H1 (cell line): Measurements from ENCODE around the gene GUCY1A2.

Experiments
- CHD2 ChIP-seq: IDR thresholded peaks from 2 replicates; pipeline ENCODE4 v1.6.1; 2012; ENCODE audit warnings: low read length, improper control_type of control experiment
- EZH2 ChIP-seq: fragments of 200-600 bp; sonication (generic); IDR thresholded peaks from 2 replicates; pipeline ENCODE4 v1.7.1; 2012; ENCODE audit warnings: low read depth, mild to moderate bottlenecking, moderate library complexity, low read length, inconsistent platforms; ENCODE audit not compliant: severe bottlenecking
- NRF1 ChIP-seq: IDR thresholded peaks from 2 replicates; pipeline ENCODE4 v1.6.1; 2011; ENCODE audit warnings: mild to moderate bottlenecking, low read depth, low read length, improper control_type of control experiment
- POLR2AphosphoS5 ChIP-seq: IDR thresholded peaks from 2 replicates; pipeline ENCODE4 v1.6.1; 2011; ENCODE audit warnings: low read depth, low read length
- RFX5 ChIP-seq: IDR thresholded peaks from 2 replicates; pipeline ENCODE4 v1.6.1; 2011; ENCODE audit warnings: low read depth, low read length, improper control_type of control experiment, borderline replicate concordance
- RNF2 ChIP-seq: fragments of 200-900, 300-1000 bp; sonication (generic); IDR thresholded peaks from 2 replicates; pipeline ENCODE4 v1.7.1; 2016; ENCODE audit warnings: borderline replicate concordance, low read depth, mild to moderate bottlenecking, antibody characterized with exemption, low read length; ENCODE audit not compliant: poor library complexity, severe bottlenecking; ENCODE audit errors: missing control alignments
- SIN3A ChIP-seq, 2 experiments: IDR thresholded peaks in 1 of 2; conservative IDR thresholded peaks in 1 of 2; 2 replicates each; pipeline ENCODE4 v1.6.1; 2011 to 2012; ENCODE audit warnings: low read length in 2 of 2, improper control_type of control experiment in 1 of 2, low read depth in 1 of 2, mild to moderate bottlenecking in 1 of 2
- SUZ12 ChIP-seq: fragments of 200-600 bp; sonication (generic); IDR thresholded peaks from 2 replicates; pipeline ENCODE4 v1.6.1; 2012; ENCODE audit warnings: mild to moderate bottlenecking, inconsistent platforms, low read length, moderate library complexity, mixed read lengths
- TAF1 ChIP-seq: IDR thresholded peaks from 2 replicates; pipeline ENCODE4 v1.6.1; 2011; ENCODE audit warnings: mild to moderate bottlenecking, low read depth, low read length
- TF ChIP-seq, protein P1 (sequence below), 3 experiments: IDR thresholded peaks; 1 replicate in 2 of 3; 2 replicates in 1 of 3; pipeline versions ENCODE4 v1.5.1 to v1.6.1; 2011; ENCODE audit warnings: low read length in 3 of 3, mild to moderate bottlenecking in 3 of 3, inconsistent platforms in 2 of 3, low read depth in 1 of 3, moderate library complexity in 1 of 3; ENCODE audit not compliant: insufficient read depth in 1 of 3; ENCODE audit errors: control extremely low read depth in 1 of 3
- TF ChIP-seq, protein P2 (sequence below): IDR thresholded peaks from 2 replicates; pipeline ENCODE4 v1.6.1; 2012; ENCODE audit warnings: inconsistent platforms

DNA sequence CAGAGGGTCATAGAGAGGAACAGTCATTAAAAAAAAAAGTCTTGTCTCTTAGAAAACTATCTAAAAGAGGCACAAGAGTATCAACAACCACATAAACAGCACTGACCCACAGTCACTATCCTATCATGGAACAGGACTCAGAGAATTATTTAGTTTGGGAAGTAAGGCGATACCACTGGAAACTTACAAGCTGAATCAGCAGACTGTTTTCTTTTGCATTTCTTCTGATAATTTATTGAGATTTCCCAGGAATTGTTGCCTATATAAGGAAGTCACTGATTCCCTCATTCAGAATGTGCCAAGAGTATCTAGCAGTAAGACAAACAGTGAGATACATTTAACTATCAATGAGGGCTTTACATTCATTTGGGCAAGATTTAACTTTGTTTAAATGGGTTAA lies 304.1 kb downstream of the GUCY1A2 start:
- TF ChIP-seq, protein P1, sequence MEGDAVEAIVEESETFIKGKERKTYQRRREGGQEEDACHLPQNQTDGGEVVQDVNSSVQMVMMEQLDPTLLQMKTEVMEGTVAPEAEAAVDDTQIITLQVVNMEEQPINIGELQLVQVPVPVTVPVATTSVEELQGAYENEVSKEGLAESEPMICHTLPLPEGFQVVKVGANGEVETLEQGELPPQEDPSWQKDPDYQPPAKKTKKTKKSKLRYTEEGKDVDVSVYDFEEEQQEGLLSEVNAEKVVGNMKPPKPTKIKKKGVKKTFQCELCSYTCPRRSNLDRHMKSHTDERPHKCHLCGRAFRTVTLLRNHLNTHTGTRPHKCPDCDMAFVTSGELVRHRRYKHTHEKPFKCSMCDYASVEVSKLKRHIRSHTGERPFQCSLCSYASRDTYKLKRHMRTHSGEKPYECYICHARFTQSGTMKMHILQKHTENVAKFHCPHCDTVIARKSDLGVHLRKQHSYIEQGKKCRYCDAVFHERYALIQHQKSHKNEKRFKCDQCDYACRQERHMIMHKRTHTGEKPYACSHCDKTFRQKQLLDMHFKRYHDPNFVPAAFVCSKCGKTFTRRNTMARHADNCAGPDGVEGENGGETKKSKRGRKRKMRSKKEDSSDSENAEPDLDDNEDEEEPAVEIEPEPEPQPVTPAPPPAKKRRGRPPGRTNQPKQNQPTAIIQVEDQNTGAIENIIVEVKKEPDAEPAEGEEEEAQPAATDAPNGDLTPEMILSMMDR (IDR thresholded peaks at IDR 0.05; ENCODE audit: control extremely low read depth in 1 of 3, insufficient read depth in 1 of 3, low read depth in 1 of 3, low read length in 3 of 3), result no peak
- TF ChIP-seq, protein P2, sequence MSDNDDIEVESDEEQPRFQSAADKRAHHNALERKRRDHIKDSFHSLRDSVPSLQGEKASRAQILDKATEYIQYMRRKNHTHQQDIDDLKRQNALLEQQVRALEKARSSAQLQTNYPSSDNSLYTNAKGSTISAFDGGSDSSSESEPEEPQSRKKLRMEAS, result no peak
- TF ChIP-seq SIN3A (conservative IDR thresholded peaks at IDR 0.05 in 1 of 2, IDR thresholded peaks at IDR 0.05 in 1 of 2; ENCODE audit: low read depth in 1 of 2, low read length in 2 of 2) (no peak), EZH2 (no peak), TAF1 (no peak), NRF1 (no peak), RFX5 (no peak), RNF2 (no peak), POLR2AphosphoS5 (no peak), SUZ12 (no peak), CHD2 (no peak)
